ENCODE results near the gene CLDN14. TPM values are rescaled to one million over a fixed set of nuclear protein-coding genes. Genes with fewer than 3 reads are reported as not detected.
A peak's percentile ranks its signal among the peaks of the same experiment; 100 is the strongest.

The CLDN14 gene
- total and polyA plus RNA-seq, 2 experiments from 2014 or later, result not detected

- Mint-ChIP-seq H3K9me3 (no peaks in the 10 kb centered on the region), H3K4me3 (no peak overlapping the region), H3K27ac (no peak overlapping the region; the same call in 1 of the 2 replicates), H3K36me3 (ENCODE audit: low read depth) (no peaks in the 10 kb centered on the region), H3K4me1 (peaks cover 18% of the 10 kb centered on the region), H3K27me3 (ENCODE audit: insufficient read depth, low read depth, poor library complexity) (peaks cover 4% of the 10 kb centered on the region)
- DNase-seq (ENCODE audit: low spot score), result no peak
- no peak overlapping the region for H3K4me3 ChIP-seq
- peak; percentile 85 for ATAC-seq
- 0 out of 2 replicates have a peak overlapping the region, but pooled peaks have one; percentile 12 for H3K4me2 ChIP-seq
- H3F3A ChIP-seq (replicated peaks; ENCODE audit: low read depth), result no peaks in the 10 kb centered on the region
- no peaks in the 10 kb centered on the region for H3K9me2 ChIP-seq (ENCODE audit: insufficient read depth)
- H3K36me3 ChIP-seq (ENCODE audit: insufficient read depth), result no peaks in the 10 kb centered on the region
- peak overlapping the region; percentile 29; the same call in 1 of the 2 replicates for H2AFZ ChIP-seq
- no peaks in the 10 kb centered on the region for H3K27me3 ChIP-seq (ENCODE audit: insufficient read depth)
- no peaks in the 10 kb centered on the region for H4K20me1 ChIP-seq (replicated peaks; ENCODE audit: insufficient read depth)
- peaks cover 13% of the 10 kb centered on the region for H3K4me1 ChIP-seq (ENCODE audit: insufficient read depth)
- H3K27ac ChIP-seq (ENCODE audit: low read depth), result peak overlapping the region; percentile 11
- no peaks in the 10 kb centered on the region for H3K79me2 ChIP-seq (replicated peaks; ENCODE audit: insufficient read depth)
- TF ChIP-seq EZH2phosphoT487 (IDR thresholded peaks at IDR 0.05; ENCODE audit: unreplicated experiment) (no peak), POLR2AphosphoS5 (IDR thresholded peaks at IDR 0.05; ENCODE audit: low read depth) (no peak), NANOG (IDR thresholded peaks at IDR 0.05; ENCODE audit: borderline replicate concordance) (no peak), CTCF (conservative IDR thresholded peaks at IDR 0.05; ENCODE audit: low read depth in 2 of 2) (no peak), ZNF331 (CRISPR knock-in tag; IDR thresholded peaks at IDR 0.05; ENCODE audit: low read depth) (no peak), ZNF114 (CRISPR knock-in tag; IDR thresholded peaks at IDR 0.05) (no peak), ZNF462 (CRISPR knock-in tag; IDR thresholded peaks at IDR 0.05) (no peak), CREB1 (CRISPR knock-in tag; IDR thresholded peaks at IDR 0.05; ENCODE audit: low read depth) (no peak), EZH2 (IDR thresholded peaks at IDR 0.05; ENCODE audit: low read depth, unreplicated experiment) (no peak), JUNB (IDR thresholded peaks at IDR 0.05; ENCODE audit: unreplicated experiment) (no peak)
- TF ChIP-seq, protein P1, sequence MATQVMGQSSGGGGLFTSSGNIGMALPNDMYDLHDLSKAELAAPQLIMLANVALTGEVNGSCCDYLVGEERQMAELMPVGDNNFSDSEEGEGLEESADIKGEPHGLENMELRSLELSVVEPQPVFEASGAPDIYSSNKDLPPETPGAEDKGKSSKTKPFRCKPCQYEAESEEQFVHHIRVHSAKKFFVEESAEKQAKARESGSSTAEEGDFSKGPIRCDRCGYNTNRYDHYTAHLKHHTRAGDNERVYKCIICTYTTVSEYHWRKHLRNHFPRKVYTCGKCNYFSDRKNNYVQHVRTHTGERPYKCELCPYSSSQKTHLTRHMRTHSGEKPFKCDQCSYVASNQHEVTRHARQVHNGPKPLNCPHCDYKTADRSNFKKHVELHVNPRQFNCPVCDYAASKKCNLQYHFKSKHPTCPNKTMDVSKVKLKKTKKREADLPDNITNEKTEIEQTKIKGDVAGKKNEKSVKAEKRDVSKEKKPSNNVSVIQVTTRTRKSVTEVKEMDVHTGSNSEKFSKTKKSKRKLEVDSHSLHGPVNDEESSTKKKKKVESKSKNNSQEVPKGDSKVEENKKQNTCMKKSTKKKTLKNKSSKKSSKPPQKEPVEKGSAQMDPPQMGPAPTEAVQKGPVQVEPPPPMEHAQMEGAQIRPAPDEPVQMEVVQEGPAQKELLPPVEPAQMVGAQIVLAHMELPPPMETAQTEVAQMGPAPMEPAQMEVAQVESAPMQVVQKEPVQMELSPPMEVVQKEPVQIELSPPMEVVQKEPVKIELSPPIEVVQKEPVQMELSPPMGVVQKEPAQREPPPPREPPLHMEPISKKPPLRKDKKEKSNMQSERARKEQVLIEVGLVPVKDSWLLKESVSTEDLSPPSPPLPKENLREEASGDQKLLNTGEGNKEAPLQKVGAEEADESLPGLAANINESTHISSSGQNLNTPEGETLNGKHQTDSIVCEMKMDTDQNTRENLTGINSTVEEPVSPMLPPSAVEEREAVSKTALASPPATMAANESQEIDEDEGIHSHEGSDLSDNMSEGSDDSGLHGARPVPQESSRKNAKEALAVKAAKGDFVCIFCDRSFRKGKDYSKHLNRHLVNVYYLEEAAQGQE (IDR thresholded peaks at IDR 0.05; ENCODE audit: unreplicated experiment), result no peak
These were observed 25.8 kb downstream of the CLDN14 start for GRCh38 chr21:36454093-36454531.
